ENCODE measurements around the gene FLAD1. TPM values are rescaled to one million over a fixed set of nuclear protein-coding genes. Genes with fewer than 3 reads are reported as not detected.

Gene FLAD1
- total and polyA plus RNA-seq, 2 of the 8 experiments (the other 6 are each of a cell fraction or from before 2014, with no cell fraction given): 104 to 143 TPM

GRCh38 chr1:154945962-154946850 is 36.9 kb upstream of the FLAD1 start (continued):
- no peak for TF ChIP-seq CTCF (IDR thresholded peaks at IDR 0.05; ENCODE audit: control extremely low read depth in 1 of 3, insufficient read depth in 1 of 3, low read depth in 1 of 3, low read length in 3 of 3)

All from H1 (cell line).